HEK293 (cell line): ENCODE measurements around the gene EPN2.

Source experiments
- FEZF1 ChIP-seq: fragments of 450-650 bp; formaldehyde crosslinking; IDR thresholded peaks from 2 replicates; pipeline ENCODE4 v1.5.1; 2016; ENCODE audit warnings: missing biosample characterization, missing genetic modification characterization
- GLI2 ChIP-seq: fragments of 450-650 bp; formaldehyde crosslinking; IDR thresholded peaks from 2 replicates; pipeline ENCODE4; 2017; ENCODE audit warnings: missing biosample characterization, missing genetic modification characterization, low read depth, borderline replicate concordance
- HOXC10 ChIP-seq: sonication (generic); formaldehyde crosslinking; IDR thresholded peaks from 2 replicates; pipeline ENCODE4 v1.8.1; 2023; ENCODE audit warnings: mild to moderate bottlenecking, missing genetic modification reagents
- IKZF3 ChIP-seq: fragments of 450-650 bp; IDR thresholded peaks from 2 replicates; pipeline ENCODE4 v1.5.0; 2018; ENCODE audit warnings: missing biosample characterization, mild to moderate bottlenecking, missing genetic modification characterization, moderate library complexity
- KLF10 ChIP-seq: fragments of 450-650 bp; IDR thresholded peaks from 2 replicates; pipeline ENCODE4 v1.5.1; 2018; ENCODE audit warnings: missing biosample characterization, mild to moderate bottlenecking, missing genetic modification characterization
- KLF8 ChIP-seq: fragments of 450-650 bp; formaldehyde crosslinking; IDR thresholded peaks from 2 replicates; pipeline ENCODE4 v1.5.1; 2016; ENCODE audit warnings: missing biosample characterization, missing genetic modification characterization
- PATZ1 ChIP-seq: fragments of 450-650 bp; formaldehyde crosslinking; IDR thresholded peaks from 2 replicates; pipeline ENCODE4 v1.5.1; 2016; ENCODE audit warnings: missing biosample characterization, missing genetic modification characterization
- REPIN1 ChIP-seq: fragments of 450-650 bp; formaldehyde crosslinking; IDR thresholded peaks from 2 replicates; pipeline ENCODE4 v1.5.1; 2017; ENCODE audit warnings: missing biosample characterization, missing genetic modification characterization, low read depth
- SCRT2 ChIP-seq: fragments of 450-650 bp; formaldehyde crosslinking; IDR thresholded peaks from 2 replicates; pipeline ENCODE4 v1.5.1; 2016; ENCODE audit warnings: missing biosample characterization, missing genetic modification characterization
- SP2 ChIP-seq: fragments of 450-650 bp; formaldehyde crosslinking; IDR thresholded peaks from 2 replicates; pipeline ENCODE4 v1.5.1; 2016; ENCODE audit warnings: missing biosample characterization, missing genetic modification characterization
- TSHZ1 ChIP-seq: fragments of 450-650 bp; formaldehyde crosslinking; IDR thresholded peaks from 2 replicates; pipeline ENCODE4 v1.5.1; 2016; ENCODE audit warnings: missing biosample characterization, missing genetic modification characterization, borderline replicate concordance
- WT1 ChIP-seq: fragments of 450-650 bp; formaldehyde crosslinking; IDR thresholded peaks from 2 replicates; pipeline ENCODE4 v1.5.1; 2016; ENCODE audit warnings: missing biosample characterization, missing genetic modification characterization
- ZBTB6 ChIP-seq: fragments of 450-650 bp; formaldehyde crosslinking; IDR thresholded peaks from 2 replicates; pipeline ENCODE4 v1.5.1; 2017; ENCODE audit warnings: missing biosample characterization, missing genetic modification characterization
- ZFHX2 ChIP-seq: fragments of 450-650 bp; formaldehyde crosslinking; conservative IDR thresholded peaks from 2 replicates; pipeline ENCODE4 v1.5.1; 2016; ENCODE audit warnings: missing biosample characterization, missing genetic modification characterization
- ZFP37 ChIP-seq: fragments of 450-650 bp; formaldehyde crosslinking; IDR thresholded peaks from 2 replicates; pipeline ENCODE4 v1.5.1; 2016; ENCODE audit warnings: missing biosample characterization, missing genetic modification characterization
- ZNF146 ChIP-seq: fragments of 450-650 bp; formaldehyde crosslinking; IDR thresholded peaks from 2 replicates; pipeline ENCODE4 v1.5.1; 2016; ENCODE audit warnings: missing biosample characterization, missing genetic modification characterization
- ZNF174 ChIP-seq: fragments of 450-650 bp; formaldehyde crosslinking; IDR thresholded peaks from 2 replicates; pipeline ENCODE4 v1.5.0; 2017; ENCODE audit warnings: missing biosample characterization, mild to moderate bottlenecking, missing genetic modification characterization
- ZNF2 ChIP-seq: fragments of 450-650 bp; formaldehyde crosslinking; IDR thresholded peaks from 2 replicates; pipeline ENCODE4 v1.5.1; 2016; ENCODE audit warnings: missing biosample characterization, missing genetic modification characterization
- ZNF223 ChIP-seq: fragments of 450-650 bp; formaldehyde crosslinking; IDR thresholded peaks from 2 replicates; pipeline ENCODE4 v1.5.1; 2016; ENCODE audit warnings: missing biosample characterization, missing genetic modification characterization
- ZNF239 ChIP-seq: fragments of 450-650 bp; formaldehyde crosslinking; IDR thresholded peaks from 2 replicates; pipeline ENCODE4 v1.5.1; 2016; ENCODE audit warnings: missing biosample characterization, missing genetic modification characterization
- ZNF341 ChIP-seq: fragments of 450-650 bp; formaldehyde crosslinking; IDR thresholded peaks from 2 replicates; pipeline ENCODE4; 2016; ENCODE audit warnings: low read depth, missing biosample characterization, missing genetic modification characterization
- ZNF510 ChIP-seq: fragments of 450-650 bp; formaldehyde crosslinking; IDR thresholded peaks from 2 replicates; pipeline ENCODE4 v1.5.1; 2018; ENCODE audit warnings: mild to moderate bottlenecking, missing genetic modification characterization, missing biosample characterization; ENCODE audit not compliant: insufficient replicate concordance
- ZNF521 ChIP-seq: fragments of 450-650 bp; formaldehyde crosslinking; IDR thresholded peaks from 2 replicates; pipeline ENCODE4 v1.5.1; 2017; ENCODE audit warnings: missing biosample characterization, mild to moderate bottlenecking, missing genetic modification characterization
- ZNF529 ChIP-seq: fragments of 450-650 bp; formaldehyde crosslinking; IDR thresholded peaks from 2 replicates; pipeline ENCODE4 v1.5.1; 2017; ENCODE audit warnings: missing genetic modification characterization, missing biosample characterization; ENCODE audit not compliant: insufficient replicate concordance
- ZNF561 ChIP-seq: fragments of 450-650 bp; IDR thresholded peaks from 2 replicates; pipeline ENCODE4 v1.5.1; 2018; ENCODE audit warnings: missing biosample characterization, missing genetic modification characterization, borderline replicate concordance
- ZNF600 ChIP-seq: fragments of 450-650 bp; formaldehyde crosslinking; IDR thresholded peaks from 2 replicates; pipeline ENCODE4 v1.5.1; 2016; ENCODE audit warnings: missing biosample characterization, missing genetic modification characterization
- ZNF660 ChIP-seq: fragments of 450-650 bp; IDR thresholded peaks from 2 replicates; pipeline ENCODE4 v1.5.1; 2018; ENCODE audit warnings: missing biosample characterization, mild to moderate bottlenecking, missing genetic modification characterization
- ZNF701 ChIP-seq: fragments of 450-650 bp; formaldehyde crosslinking; IDR thresholded peaks from 2 replicates; pipeline ENCODE4 v1.5.1; 2016; ENCODE audit warnings: missing biosample characterization, missing genetic modification characterization
- ZNF747 ChIP-seq: fragments of 450-650 bp; formaldehyde crosslinking; IDR thresholded peaks from 2 replicates; pipeline ENCODE4 v1.5.1; 2016; ENCODE audit warnings: missing biosample characterization, missing genetic modification characterization
- ZNF76 ChIP-seq: fragments of 450-650 bp; formaldehyde crosslinking; IDR thresholded peaks from 2 replicates; pipeline ENCODE4; 2016; ENCODE audit warnings: low read depth, missing biosample characterization, missing genetic modification characterization, borderline replicate concordance
- ZNF785 ChIP-seq: fragments of 450-650 bp; formaldehyde crosslinking; IDR thresholded peaks from 2 replicates; pipeline ENCODE4 v1.5.1; 2016; ENCODE audit warnings: missing biosample characterization, missing genetic modification characterization
- ZSCAN18 ChIP-seq: fragments of 450-650 bp; formaldehyde crosslinking; IDR thresholded peaks from 2 replicates; pipeline ENCODE4 v1.5.1; 2016; ENCODE audit warnings: missing biosample characterization, missing genetic modification characterization
- ZSCAN23 ChIP-seq: fragments of 450-650 bp; formaldehyde crosslinking; IDR thresholded peaks from 2 replicates; pipeline ENCODE4 v1.5.1; 2016; ENCODE audit warnings: missing biosample characterization, missing genetic modification characterization
- ZXDB ChIP-seq: fragments of 450-650 bp; formaldehyde crosslinking; IDR thresholded peaks from 2 replicates; pipeline ENCODE4 v1.5.1; 2016; ENCODE audit warnings: missing biosample characterization, missing genetic modification characterization

The EPN2 gene

GRCh38 chr17:19237389-19238166 is 412 bp downstream of the EPN2 start (continued):
- TF ChIP-seq ZSCAN18 (no peak), ZNF785 (no peak; the same call in 1 of the 2 replicates), KLF10 (tag by site-specific recombination) (peak; percentile 40; the same call in 1 of the 2 replicates), SP2 (tag by site-specific recombination) (no peak; the same call in 1 of the 2 replicates), ZNF341 (tag by site-specific recombination) (peak; percentile 94; the same call in 1 of the 2 replicates), PATZ1 (tag by site-specific recombination) (peak; percentile 81), ZNF521 (tag by site-specific recombination) (no peak), GLI2 (no peak), ZNF600 (tag by site-specific recombination) (peak; percentile 48), ZNF174 (tag by site-specific recombination) (no peak), ZNF146 (tag by site-specific recombination) (no peak), ZXDB (no peak), ZBTB6 (tag by site-specific recombination) (no peak), ZNF561 (tag by site-specific recombination) (peak; percentile 43; the same call in 1 of the 2 replicates), TSHZ1 (tag by site-specific recombination) (no peak), IKZF3 (tag by site-specific recombination) (no peak), ZNF701 (tag by site-specific recombination) (no peak), ZSCAN23 (no peak), ZNF529 (tag by site-specific recombination) (no peak), ZNF76 (tag by site-specific recombination) (no peak; the same call in 1 of the 2 replicates), ZNF223 (no peak), HOXC10 (no peak), SCRT2 (tag by site-specific recombination) (no peak), KLF8 (tag by site-specific recombination) (peak; percentile 19; the same call in 1 of the 2 replicates), ZFHX2 (tag by site-specific recombination) (peak; percentile 84), WT1 (tag by site-specific recombination) (no peak), ZNF660 (0 out of 2 replicates have a peak, but pooled peaks have one; percentile 69), ZNF2 (tag by site-specific recombination) (no peak), ZNF747 (no peak), REPIN1 (tag by site-specific recombination) (no peak), ZFP37 (0 out of 2 replicates have a peak, but pooled peaks have one; percentile 33), ZNF239 (tag by site-specific recombination) (no peak), FEZF1 (tag by site-specific recombination) (no peak), ZNF510 (tag by site-specific recombination) (no peak)
